ENCODE data around the gene VSTM4. TPM values are rescaled to one million over a fixed set of nuclear protein-coding genes. Genes with fewer than 3 reads are reported as not detected.

Gene VSTM4
- total RNA-seq, 1 donor from 2014 or later, result 21.1 TPM

GRCh38 chr10:48999346-48999745, 116.0 kb downstream of the VSTM4 start:
- Histone ChIP-seq H3K4me3 (no peak overlapping the region), H3K27ac (replicated peaks) (no peak overlapping the region), H3K36me3 (no peaks in the 10 kb centered on the region), H3K4me1 (peaks cover 16% of the 10 kb centered on the region), H3K9me3 (replicated peaks) (no peaks in the 10 kb centered on the region), H3K27me3 (ENCODE audit: low read depth) (no peaks in the 10 kb centered on the region)
- DNase-seq, result no peak
- no peak for TF ChIP-seq CTCF (IDR thresholded peaks at IDR 0.05; ENCODE audit: borderline replicate concordance)
- intact Hi-C loops (cut with micrococcal nuclease), result no loop called here

- intact Hi-C loops (cut with micrococcal nuclease), result no loop called here
- H3K27ac ChIP-seq (replicated peaks), result no peak overlapping the region
- peaks cover 4% of the 10 kb centered on the region for H3K4me1 ChIP-seq
- no peaks in the 10 kb centered on the region for H3K36me3 ChIP-seq
- H3K9me3 ChIP-seq (replicated peaks), result no peaks in the 10 kb centered on the region
- no peak for DNase-seq
- H3K4me3 ChIP-seq, result no peak overlapping the region
- no peaks in the 10 kb centered on the region for H3K27me3 ChIP-seq (ENCODE audit: low read depth)
- TF ChIP-seq CTCF (IDR thresholded peaks at IDR 0.05; ENCODE audit: borderline replicate concordance), result no peak
These were observed 119.0 kb downstream of the VSTM4 start for GRCh38 chr10:48996329-48996728.

GRCh38 chr10:48993627-48994026, 121.7 kb downstream of the VSTM4 start:
- intact Hi-C loops (cut with micrococcal nuclease), result no loop called here

GRCh38 chr10:48990226-48990625, 125.1 kb downstream of the VSTM4 start:
- H3K27me3 ChIP-seq (ENCODE audit: low read depth), result no peaks in the 10 kb centered on the region
- no peaks in the 10 kb centered on the region for H3K36me3 ChIP-seq
- H3K4me1 ChIP-seq, result no peaks in the 10 kb centered on the region
- TF ChIP-seq CTCF (IDR thresholded peaks at IDR 0.05; ENCODE audit: borderline replicate concordance), result no peak
- H3K4me3 ChIP-seq, result no peak overlapping the region
- intact Hi-C loops (cut with micrococcal nuclease), result no loop called here
- no peak overlapping the region for H3K27ac ChIP-seq (replicated peaks)
- DNase-seq, result no peak
- H3K9me3 ChIP-seq (replicated peaks), result no peaks in the 10 kb centered on the region

More at GRCh38 chr10:48993627-48994026, 121.7 kb downstream of the VSTM4 start:
- Histone ChIP-seq H3K4me1 (no peaks in the 10 kb centered on the region), H3K9me3 (replicated peaks) (no peaks in the 10 kb centered on the region), H3K4me3 (no peak overlapping the region), H3K27me3 (ENCODE audit: low read depth) (no peaks in the 10 kb centered on the region), H3K36me3 (no peaks in the 10 kb centered on the region), H3K27ac (replicated peaks) (no peak overlapping the region)
- no peak for TF ChIP-seq CTCF (IDR thresholded peaks at IDR 0.05; ENCODE audit: borderline replicate concordance)
- no peak for DNase-seq

GRCh38 chr10:48985621-48986158, 129.6 kb downstream of the VSTM4 start:
- DNase-seq, result no peak
- no peak for TF ChIP-seq CTCF (IDR thresholded peaks at IDR 0.05; ENCODE audit: borderline replicate concordance)
- Histone ChIP-seq H3K4me1 (peaks cover 6% of the 10 kb centered on the region), H3K27ac (replicated peaks) (no peak overlapping the region), H3K27me3 (ENCODE audit: low read depth) (no peaks in the 10 kb centered on the region), H3K36me3 (no peaks in the 10 kb centered on the region), H3K9me3 (replicated peaks) (no peaks in the 10 kb centered on the region), H3K4me3 (no peak overlapping the region)
- intact Hi-C loops (cut with micrococcal nuclease), result loop anchor here (10.0 kb wide), 1 partner anchor 179 kb away; no protein-coding TSS in a partner anchor
